Measurements from ENCODE around the gene HABP2. TPM values are rescaled to one million over a fixed set of nuclear protein-coding genes. Genes with fewer than 3 reads are reported as not detected.

HABP2 gene
- total RNA-seq: under 0.01 TPM in 1 of 2 replicates, not detected in the other

DNA sequence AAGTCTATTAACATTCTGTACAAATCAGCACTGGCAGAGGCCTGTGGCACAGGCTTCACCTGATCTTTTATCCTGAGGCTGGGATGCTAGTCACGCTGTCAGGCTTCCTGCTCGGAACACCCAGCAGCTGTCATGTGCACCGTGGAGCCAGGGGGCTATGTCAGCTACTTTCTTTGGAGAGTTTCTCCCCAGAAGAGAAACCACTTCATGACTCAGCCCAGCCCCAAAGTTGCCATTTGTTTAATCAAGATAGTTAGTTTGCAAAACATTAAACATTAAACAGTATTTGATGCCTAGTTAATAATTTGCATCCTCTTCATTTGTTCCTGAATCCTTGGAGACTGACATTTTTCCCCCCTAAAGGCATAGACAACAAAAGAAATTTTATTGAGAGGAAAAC, at the start of gene HABP2:
TSS of gene HABP2 (plus strand) at position 353 of the 400 bp plus-strand sequence. CDS start 69 bp downstream, outside the sequence.

Other genes with a start within 250 kb of the HABP2 start
- not detected in 2 replicates for gene NRAP, start 111.0 kb downstream of the HABP2 start, total RNA-seq
- gene CASP7, start 126.9 kb downstream of the HABP2 start, total RNA-seq: 40.2 and 53.9 TPM in 2 replicates
- under 0.01 TPM in 1 of 2 replicates, not detected in the other for gene PLEKHS1, start 198.6 kb downstream of the HABP2 start, total RNA-seq

All from vein endothelial cell (primary cell).